GM12872 (cell line): ENCODE data around the gene GRID2.

Experiments
- CTCF ChIP-seq: IDR thresholded peaks from 3 replicates; pipeline ENCODE4 v1.5.1; 2011; ENCODE audit warnings: low read depth, mild to moderate bottlenecking, low read length, moderate library complexity; ENCODE audit not compliant: insufficient read depth

GRID2 gene

GRCh38 chr4:92522356-92522755, 218.6 kb downstream of the GRID2 start:
- no peak for TF ChIP-seq CTCF

GRCh38 chr4:92524131-92524530, 220.4 kb downstream of the GRID2 start:
- no peak for TF ChIP-seq CTCF

- no peak for TF ChIP-seq CTCF
Observed at GRCh38 chr4:92528541-92528940, 224.8 kb downstream of the GRID2 start.

GRCh38 chr4:92529510-92529909, 225.7 kb downstream of the GRID2 start:
- TF ChIP-seq CTCF: no peak

GRCh38 chr4:92535599-92535998, 231.8 kb downstream of the GRID2 start:
- TF ChIP-seq CTCF: no peak

- TF ChIP-seq CTCF: no peak
Observed at GRCh38 chr4:92551616-92552015, 247.8 kb downstream of the GRID2 start.

GRCh38 chr4:92566269-92566668, 262.5 kb downstream of the GRID2 start:
- TF ChIP-seq CTCF: no peak

GRCh38 chr4:92580816-92581215, 277.1 kb downstream of the GRID2 start:
- no peak for TF ChIP-seq CTCF
